CD14-positive monocyte (primary cell): ENCODE results near the gene CROCC2. TPM values are rescaled to one million over a fixed set of nuclear protein-coding genes. Genes with fewer than 3 reads are reported as not detected.
A peak's percentile ranks its signal among the peaks of the same experiment; 100 is the strongest.

Experiments
- DNase-seq, 3 donors: peaks; one replicate each; pipeline ENCODE4 v3.0.0-alpha.2; 2011 to 2022
- H2AFZ ChIP-seq: 2 replicates; pipeline ENCODE4 v1.6.0; 2012; ENCODE audit warnings: mild to moderate bottlenecking, low read depth, low read length, inconsistent platforms; ENCODE audit not compliant: insufficient read depth, poor library complexity, severe bottlenecking
- H3K27ac ChIP-seq, 2 donors: 1 replicate in 1 of 2; 2 replicates in 1 of 2; pipeline ENCODE4 v1.5.1; 2012 to 2013; ENCODE audit warnings: low read length in 2 of 2, control low read depth in 1 of 2, inconsistent platforms in 1 of 2, low read depth in 1 of 2, mild to moderate bottlenecking in 1 of 2
- H3K27me3 ChIP-seq, 2 donors: one replicate each; pipeline versions ENCODE4 v1.6.0 to v1.6.1; 2011 to 2013; ENCODE audit warnings: low read length in 2 of 2; ENCODE audit not compliant: control insufficient read depth in 2 of 2, insufficient read depth in 2 of 2
- H3K36me3 ChIP-seq, 2 donors: replicated peaks in 1 of 2; 1 replicate in 1 of 2; 2 replicates in 1 of 2; pipeline versions ENCODE4 v1.5.1 to v1.6.1; 2012 to 2013; ENCODE audit warnings: low read length in 2 of 2, control low read depth in 1 of 2, inconsistent platforms in 1 of 2, mild to moderate bottlenecking in 1 of 2; ENCODE audit not compliant: insufficient read depth in 2 of 2, control insufficient read depth in 1 of 2
- H3K4me1 ChIP-seq, 2 donors: 1 replicate in 1 of 2; 2 replicates in 1 of 2; pipeline versions ENCODE4 v1.5.1 to v1.6.1; 2012 to 2013; ENCODE audit warnings: low read length in 2 of 2, control low read depth in 1 of 2, inconsistent platforms in 1 of 2, mild to moderate bottlenecking in 1 of 2, moderate library complexity in 1 of 2; ENCODE audit not compliant: insufficient read depth in 2 of 2, control insufficient read depth in 1 of 2
- H3K4me2 ChIP-seq: replicated peaks from 2 replicates; pipeline ENCODE3; 2012; ENCODE audit warnings: low read length, moderate library complexity, mild to moderate bottlenecking; ENCODE audit not compliant: poor library complexity, severe bottlenecking; ENCODE audit errors: extremely low read depth
- H3K4me3 ChIP-seq, 3 experiments: fragments of 200-600 bp in 1 of 3; sonication (generic) in 1 of 3; replicated peaks in 1 of 3; 1 replicate in 2 of 3; 2 replicates in 1 of 3; pipeline ENCODE4 v1.5.1; 2011 to 2013; ENCODE audit warnings: low read length in 3 of 3, mild to moderate bottlenecking in 3 of 3, control low read depth in 2 of 3, low read depth in 2 of 3, inconsistent platforms in 1 of 3, moderate library complexity in 1 of 3
- H3K79me2 ChIP-seq: 2 replicates; pipeline ENCODE4 v1.6.0; 2012; ENCODE audit warnings: mild to moderate bottlenecking, control low read depth, inconsistent platforms, low read length, moderate library complexity; ENCODE audit not compliant: insufficient read depth
- H3K9ac ChIP-seq: 2 replicates; pipeline ENCODE4 v1.6.0; 2017; ENCODE audit warnings: low read length, mild to moderate bottlenecking; ENCODE audit not compliant: insufficient read depth, poor library complexity, severe bottlenecking
- H3K9me3 ChIP-seq, 2 donors: replicated peaks in 1 of 2; 1 replicate in 1 of 2; 2 replicates in 1 of 2; pipeline versions ENCODE4 v1.5.1 to v1.6.1; 2012 to 2013; ENCODE audit warnings: low read length in 2 of 2, control low read depth in 1 of 2; ENCODE audit not compliant: control insufficient read depth in 1 of 2, insufficient read depth in 1 of 2
- H4K20me1 ChIP-seq: 2 replicates; pipeline ENCODE4 v1.6.0; 2012; ENCODE audit warnings: mild to moderate bottlenecking, low read length, control low read depth, moderate library complexity; ENCODE audit not compliant: insufficient read depth
- H3K27ac Mint-ChIP-seq, 7 donors: one replicate each; pipeline ENCODE4 v1.8.0; 2020; ENCODE audit warnings: mild to moderate bottlenecking in 7 of 7, mixed read lengths in 7 of 7, moderate library complexity in 6 of 7, inconsistent platforms in 2 of 7
- H3K27me3 Mint-ChIP-seq, 3 donors: one replicate each; pipeline ENCODE4 v1.8.0; 2021 to 2022; ENCODE audit warnings: low read depth in 3 of 3, mild to moderate bottlenecking in 3 of 3, mixed read lengths in 3 of 3, moderate library complexity in 3 of 3, inconsistent platforms in 1 of 3
- H3K36me3 Mint-ChIP-seq, 2 donors: one replicate each; pipeline ENCODE4 v1.8.0; 2020; ENCODE audit warnings: mixed read lengths in 2 of 2, inconsistent platforms in 1 of 2, mild to moderate bottlenecking in 1 of 2
- H3K4me1 Mint-ChIP-seq: one replicate; pipeline ENCODE4 v1.8.0; 2020; ENCODE audit warnings: mild to moderate bottlenecking, mixed read lengths
- H3K4me3 Mint-ChIP-seq, 2 donors: one replicate each; pipeline ENCODE4 v1.8.0; 2020; ENCODE audit warnings: mild to moderate bottlenecking in 2 of 2, mixed read lengths in 2 of 2, moderate library complexity in 1 of 2
- H3K9me3 Mint-ChIP-seq, 7 donors: one replicate each; pipeline ENCODE4 v1.8.0; 2020 to 2022; ENCODE audit warnings: mixed read lengths in 7 of 7, mild to moderate bottlenecking in 6 of 7, moderate library complexity in 6 of 7, inconsistent platforms in 2 of 7
- WGBS: methylation state at CpG from one replicate; pipeline ENCODE4 v1.1.5; 2013; ENCODE audit warnings: missing lambda C conversion rate; ENCODE audit not compliant: insufficient coverage; 5-methylcytosine and 5-hydroxymethylcytosine counted together
- intact Hi-C, 2 donors: fragments of 100-400 bp; cut with micrococcal nuclease; formaldehyde crosslinking; loops; one replicate each; pipeline versions ENCODE4 v1.15.0 to v1.15.1; 2023
- polyA plus RNA-seq, 3 donors: library from polyadenylated mRNA; depleted of rRNA in 1 of 3; unstranded in 2 of 3; stranded (reverse) in 1 of 3; fragments of 300-500 nt in 2 of 3; fragments of >200 nt in 1 of 3; fragmentation: Illumina TruSeq in 2 of 3; gene quantifications; 1 replicate in 2 of 3; 2 replicates in 1 of 3; pipeline ENCODE4 v1.2.3, GENCODE V29; 2012 to 2021
- TF ChIP-seq, protein P1 (sequence below): fragments of 200-600 bp; IDR thresholded peaks from one replicate; pipeline ENCODE4 v1.8.0; 2022; ENCODE audit warnings: antibody characterized with exemption, mild to moderate bottlenecking

CROCC2 gene
- polyA plus RNA-seq, 3 donors: 0.15 TPM; not detected in 2

DNA sequence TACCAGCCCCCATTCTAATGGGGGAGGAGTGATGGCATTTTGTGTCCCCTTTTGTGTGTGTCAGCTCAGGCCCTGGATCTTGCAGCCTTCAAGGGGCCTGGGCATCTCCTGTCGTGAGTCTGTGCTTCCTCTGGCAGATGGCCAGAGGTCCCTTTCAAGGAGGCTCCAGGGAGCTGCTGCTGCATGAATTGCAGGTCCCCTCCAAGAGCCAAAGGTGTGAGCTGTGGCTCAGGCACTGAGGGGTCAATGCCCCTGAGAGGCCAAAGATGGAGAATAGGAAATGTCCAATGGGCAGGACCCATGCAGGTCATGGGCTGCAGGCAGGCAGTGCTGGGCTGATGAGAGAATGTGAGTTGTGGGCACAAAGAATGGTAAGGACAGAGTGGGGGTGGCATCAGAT is 20.6 kb upstream of the CROCC2 start:
- Histone ChIP-seq H3K4me3 (no peak overlapping the region), H4K20me1 (no peaks in the 10 kb centered on the region), H3K4me1 (peaks cover 8 to 12% of the 10 kb centered on the region in 2 donors), H3K36me3 (no peaks in the 10 kb centered on the region), H2AFZ (peak overlapping the region; percentile 33), H3K79me2 (no peaks in the 10 kb centered on the region), H3K4me2 (no peak overlapping the region), H3K9me3 (peaks cover 0 to 5% of the 10 kb centered on the region in 2 donors), H3K9ac (no peak overlapping the region), H3K27me3 (no peaks in the 10 kb centered on the region), H3K27ac (no peak overlapping the region)
- H3K27me3 Mint-ChIP-seq: peaks cover 0 to 2% (median 0%) of the 10 kb centered on the region in 3 donors
- H3K9me3 Mint-ChIP-seq: peaks cover 0 to 9% (median 0%) of the 10 kb centered on the region in 7 donors
- 29% methylated on average over 1 of the region's 1 CpG for WGBS
- H3K27ac Mint-ChIP-seq: no peak overlapping the region
- peaks cover 12% of the 10 kb centered on the region for H3K4me1 Mint-ChIP-seq
- H3K36me3 Mint-ChIP-seq: no peaks in the 10 kb centered on the region
- DNase-seq: no peak
- intact Hi-C loops: no loop called here
- H3K4me3 Mint-ChIP-seq: no peak overlapping the region
- TF ChIP-seq, protein P1, sequence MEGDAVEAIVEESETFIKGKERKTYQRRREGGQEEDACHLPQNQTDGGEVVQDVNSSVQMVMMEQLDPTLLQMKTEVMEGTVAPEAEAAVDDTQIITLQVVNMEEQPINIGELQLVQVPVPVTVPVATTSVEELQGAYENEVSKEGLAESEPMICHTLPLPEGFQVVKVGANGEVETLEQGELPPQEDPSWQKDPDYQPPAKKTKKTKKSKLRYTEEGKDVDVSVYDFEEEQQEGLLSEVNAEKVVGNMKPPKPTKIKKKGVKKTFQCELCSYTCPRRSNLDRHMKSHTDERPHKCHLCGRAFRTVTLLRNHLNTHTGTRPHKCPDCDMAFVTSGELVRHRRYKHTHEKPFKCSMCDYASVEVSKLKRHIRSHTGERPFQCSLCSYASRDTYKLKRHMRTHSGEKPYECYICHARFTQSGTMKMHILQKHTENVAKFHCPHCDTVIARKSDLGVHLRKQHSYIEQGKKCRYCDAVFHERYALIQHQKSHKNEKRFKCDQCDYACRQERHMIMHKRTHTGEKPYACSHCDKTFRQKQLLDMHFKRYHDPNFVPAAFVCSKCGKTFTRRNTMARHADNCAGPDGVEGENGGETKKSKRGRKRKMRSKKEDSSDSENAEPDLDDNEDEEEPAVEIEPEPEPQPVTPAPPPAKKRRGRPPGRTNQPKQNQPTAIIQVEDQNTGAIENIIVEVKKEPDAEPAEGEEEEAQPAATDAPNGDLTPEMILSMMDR: no peak

DNA sequence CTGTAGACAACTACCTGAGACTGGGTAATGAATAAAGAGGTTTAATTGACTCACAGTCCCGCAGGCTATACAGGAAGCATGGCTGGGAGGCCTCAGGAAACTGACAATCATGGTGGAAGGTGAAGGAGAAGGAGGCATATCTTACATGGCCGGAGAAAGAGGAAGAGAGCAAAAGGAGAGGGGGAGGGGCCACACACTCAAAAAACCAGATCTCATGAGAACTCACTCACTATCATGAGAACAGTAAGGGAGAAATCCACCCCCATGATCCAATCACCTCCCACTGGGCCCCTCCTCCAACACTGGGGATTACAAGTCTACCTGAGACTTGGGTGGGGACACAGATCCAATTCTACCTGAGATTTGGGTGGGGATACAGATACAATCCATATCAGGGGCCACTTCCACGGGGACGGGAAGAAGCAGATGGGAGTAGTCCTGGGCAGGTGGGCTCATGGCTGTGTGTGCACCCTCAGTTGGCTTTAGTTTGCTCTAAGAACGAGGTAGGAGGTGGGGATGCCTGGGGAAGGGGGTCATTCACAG is 20.0 kb upstream of the CROCC2 start:
- Histone ChIP-seq H3K9ac (no peak overlapping the region), H2AFZ (peak overlapping the region; percentile 33), H3K4me3 (no peak overlapping the region), H3K79me2 (no peaks in the 10 kb centered on the region), H3K27ac (no peak overlapping the region), H3K36me3 (no peaks in the 10 kb centered on the region), H3K27me3 (no peaks in the 10 kb centered on the region), H4K20me1 (no peaks in the 10 kb centered on the region), H3K4me2 (no peak overlapping the region), H3K9me3 (peaks cover 0 to 5% of the 10 kb centered on the region in 2 donors), H3K4me1 (peaks cover 8 to 12% of the 10 kb centered on the region in 2 donors)
- peaks cover 0 to 2% (median 0%) of the 10 kb centered on the region in 3 donors for H3K27me3 Mint-ChIP-seq
- intact Hi-C loops: no loop called here
- DNase-seq: no peak
- H3K36me3 Mint-ChIP-seq: no peaks in the 10 kb centered on the region
- TF ChIP-seq, protein P1: no peak
- H3K4me1 Mint-ChIP-seq: peaks cover 12% of the 10 kb centered on the region
- WGBS: no CpG with 5 or more reads among the region's 5 CpGs
- H3K9me3 Mint-ChIP-seq: peaks cover 0 to 9% (median 0%) of the 10 kb centered on the region in 7 donors
- no peak overlapping the region for H3K4me3 Mint-ChIP-seq
- H3K27ac Mint-ChIP-seq: no peak overlapping the region
